ENCODE data around the gene TPPP2.

- TF ChIP-seq, protein P1, sequence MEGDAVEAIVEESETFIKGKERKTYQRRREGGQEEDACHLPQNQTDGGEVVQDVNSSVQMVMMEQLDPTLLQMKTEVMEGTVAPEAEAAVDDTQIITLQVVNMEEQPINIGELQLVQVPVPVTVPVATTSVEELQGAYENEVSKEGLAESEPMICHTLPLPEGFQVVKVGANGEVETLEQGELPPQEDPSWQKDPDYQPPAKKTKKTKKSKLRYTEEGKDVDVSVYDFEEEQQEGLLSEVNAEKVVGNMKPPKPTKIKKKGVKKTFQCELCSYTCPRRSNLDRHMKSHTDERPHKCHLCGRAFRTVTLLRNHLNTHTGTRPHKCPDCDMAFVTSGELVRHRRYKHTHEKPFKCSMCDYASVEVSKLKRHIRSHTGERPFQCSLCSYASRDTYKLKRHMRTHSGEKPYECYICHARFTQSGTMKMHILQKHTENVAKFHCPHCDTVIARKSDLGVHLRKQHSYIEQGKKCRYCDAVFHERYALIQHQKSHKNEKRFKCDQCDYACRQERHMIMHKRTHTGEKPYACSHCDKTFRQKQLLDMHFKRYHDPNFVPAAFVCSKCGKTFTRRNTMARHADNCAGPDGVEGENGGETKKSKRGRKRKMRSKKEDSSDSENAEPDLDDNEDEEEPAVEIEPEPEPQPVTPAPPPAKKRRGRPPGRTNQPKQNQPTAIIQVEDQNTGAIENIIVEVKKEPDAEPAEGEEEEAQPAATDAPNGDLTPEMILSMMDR (conservative IDR thresholded peaks at IDR 0.05; ENCODE audit: low read length) = no peak
- TF ChIP-seq EZH2phosphoT487 (IDR thresholded peaks at IDR 0.05; ENCODE audit: borderline replicate concordance) = no peak
These were observed 45.9 kb downstream of the TPPP2 start for GRCh38 chr14:21075719-21076437.
